Parathyroid adenoma (tissue), 2 donors: Measurements from ENCODE around the gene STT3A.

Experiments
- H2AFZ ChIP-seq: fragments of 300-600 bp; sonication (generic); one replicate; pipeline ENCODE4 v1.7.0; 2017; ENCODE audit warnings: antibody characterized with exemption, mild to moderate bottlenecking
- H3K27ac ChIP-seq: fragments of 300-600 bp; sonication (generic); one replicate; pipeline ENCODE4 v1.7.0; 2017
- H3K27me3 ChIP-seq: fragments of 300-600 bp; sonication (generic); one replicate; pipeline ENCODE4 v1.7.0; 2017; ENCODE audit warnings: low read length; ENCODE audit not compliant: control insufficient read depth, insufficient read depth
- H3K36me3 ChIP-seq: fragments of 300-600 bp; sonication (generic); one replicate; pipeline ENCODE4 v1.7.0; 2017; ENCODE audit warnings: low read length; ENCODE audit not compliant: control insufficient read depth, insufficient read depth
- H3K4me1 ChIP-seq: fragments of 300-600 bp; sonication (generic); one replicate; pipeline ENCODE4 v1.7.0; 2017; ENCODE audit warnings: control low read depth
- H3K4me2 ChIP-seq: fragments of 300-600 bp; sonication (generic); one replicate; pipeline ENCODE4 v1.7.0; 2017; ENCODE audit warnings: low read length
- H3K4me3 ChIP-seq: fragments of 300-600 bp; sonication (generic); one replicate; pipeline ENCODE4 v1.7.0; 2017; ENCODE audit warnings: low read depth, low read length
- H3K79me2 ChIP-seq: fragments of 300-600 bp; sonication (generic); one replicate; pipeline ENCODE4 v1.7.0; 2017; ENCODE audit warnings: control low read depth
- H3K9ac ChIP-seq: fragments of 300-600 bp; sonication (generic); one replicate; pipeline ENCODE4 v1.7.0; 2017; ENCODE audit warnings: mild to moderate bottlenecking
- H3K9me3 ChIP-seq: fragments of 300-600 bp; sonication (generic); one replicate; pipeline ENCODE4 v1.7.0; 2017; ENCODE audit warnings: low read length; ENCODE audit not compliant: control insufficient read depth
- TF ChIP-seq, protein P1 (sequence below): fragments of 300-600 bp; sonication (generic); IDR thresholded peaks from one replicate; pipeline ENCODE4 v1.7.0; 2017; ENCODE audit warnings: antibody characterized with exemption, mild to moderate bottlenecking
- donor health status: primary hyperparathyroidism.

The STT3A gene

DNA sequence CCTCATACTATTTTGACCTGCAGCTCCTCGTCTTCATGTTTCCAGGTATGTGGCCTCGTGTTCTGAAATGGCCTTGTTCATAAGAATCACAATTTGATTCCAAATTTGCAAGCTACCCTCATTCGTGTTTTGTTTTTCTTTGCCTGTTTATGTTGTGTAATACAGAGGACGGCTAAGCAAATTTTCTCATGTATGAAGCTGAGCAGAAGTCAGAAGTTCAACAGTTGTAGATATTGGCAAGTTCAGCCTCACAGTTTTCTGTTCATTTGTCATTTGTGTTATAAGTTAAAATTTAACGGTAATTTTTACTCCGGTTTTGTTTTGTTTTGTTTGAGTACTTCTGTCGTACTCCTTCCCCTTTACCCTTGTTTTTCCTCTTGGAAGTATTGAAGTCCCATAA lies 16.9 kb downstream of the STT3A start:
- TF ChIP-seq, protein P1, sequence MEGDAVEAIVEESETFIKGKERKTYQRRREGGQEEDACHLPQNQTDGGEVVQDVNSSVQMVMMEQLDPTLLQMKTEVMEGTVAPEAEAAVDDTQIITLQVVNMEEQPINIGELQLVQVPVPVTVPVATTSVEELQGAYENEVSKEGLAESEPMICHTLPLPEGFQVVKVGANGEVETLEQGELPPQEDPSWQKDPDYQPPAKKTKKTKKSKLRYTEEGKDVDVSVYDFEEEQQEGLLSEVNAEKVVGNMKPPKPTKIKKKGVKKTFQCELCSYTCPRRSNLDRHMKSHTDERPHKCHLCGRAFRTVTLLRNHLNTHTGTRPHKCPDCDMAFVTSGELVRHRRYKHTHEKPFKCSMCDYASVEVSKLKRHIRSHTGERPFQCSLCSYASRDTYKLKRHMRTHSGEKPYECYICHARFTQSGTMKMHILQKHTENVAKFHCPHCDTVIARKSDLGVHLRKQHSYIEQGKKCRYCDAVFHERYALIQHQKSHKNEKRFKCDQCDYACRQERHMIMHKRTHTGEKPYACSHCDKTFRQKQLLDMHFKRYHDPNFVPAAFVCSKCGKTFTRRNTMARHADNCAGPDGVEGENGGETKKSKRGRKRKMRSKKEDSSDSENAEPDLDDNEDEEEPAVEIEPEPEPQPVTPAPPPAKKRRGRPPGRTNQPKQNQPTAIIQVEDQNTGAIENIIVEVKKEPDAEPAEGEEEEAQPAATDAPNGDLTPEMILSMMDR: no peak
- Histone ChIP-seq H3K36me3 (no peaks in the 10 kb centered on the region), H3K4me2 (no peak overlapping the region), H3K4me3 (no peak overlapping the region), H3K9me3 (no peaks in the 10 kb centered on the region), H2AFZ (no peak overlapping the region), H3K27ac (peak overlapping the region; percentile 36), H3K27me3 (no peaks in the 10 kb centered on the region), H3K4me1 (no peaks in the 10 kb centered on the region), H3K79me2 (peaks cover 3% of the 10 kb centered on the region), H3K9ac (no peak overlapping the region)

DNA sequence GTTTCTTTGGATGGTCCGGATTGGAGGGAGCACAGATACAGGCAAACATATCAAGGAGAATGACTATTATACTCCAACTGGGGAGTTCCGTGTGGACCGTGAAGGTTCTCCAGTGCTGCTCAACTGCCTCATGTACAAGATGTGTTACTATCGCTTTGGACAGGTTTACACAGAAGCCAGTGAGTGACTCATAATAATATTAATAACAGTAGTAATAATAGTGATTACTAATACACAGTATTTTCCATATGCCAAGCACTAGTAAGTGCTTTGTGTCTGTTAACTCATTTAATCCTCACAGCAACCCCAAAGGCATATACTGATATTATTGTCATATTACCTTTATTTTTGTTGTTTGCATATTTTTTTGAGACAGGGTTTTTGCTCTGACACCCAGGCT lies 25.7 kb downstream of the STT3A start:
- no peaks in the 10 kb centered on the region for H3K79me2 ChIP-seq
- no peak overlapping the region for H2AFZ ChIP-seq
- no peak overlapping the region for H3K4me2 ChIP-seq
- no peak overlapping the region for H3K4me3 ChIP-seq
- H3K36me3 ChIP-seq: no peaks in the 10 kb centered on the region
- no peak overlapping the region for H3K27ac ChIP-seq
- H3K9ac ChIP-seq: no peak overlapping the region
- TF ChIP-seq, protein P1: no peak
- H3K4me1 ChIP-seq: no peaks in the 10 kb centered on the region
- no peaks in the 10 kb centered on the region for H3K27me3 ChIP-seq
- no peaks in the 10 kb centered on the region for H3K9me3 ChIP-seq

DNA sequence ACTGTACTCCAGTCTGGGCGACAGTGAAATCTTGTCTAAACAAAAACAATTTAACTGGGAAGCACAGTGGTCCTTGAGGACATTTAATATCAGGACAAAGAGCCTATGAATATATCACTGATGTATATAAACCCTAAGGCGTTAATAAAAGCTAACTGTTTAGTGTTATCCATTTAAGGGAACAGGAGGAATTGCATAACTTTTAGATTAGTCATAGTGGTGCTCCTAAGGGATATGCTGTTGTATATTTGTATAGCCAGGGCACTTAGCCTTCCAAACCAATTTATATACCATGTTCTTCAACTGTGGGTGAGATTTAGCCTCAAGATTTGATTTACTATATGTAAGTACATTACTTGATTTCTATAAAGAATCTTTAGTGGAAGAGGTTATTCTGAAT lies 29.3 kb downstream of the STT3A start:
- no peak overlapping the region for H3K4me2 ChIP-seq
- no peaks in the 10 kb centered on the region for H3K27me3 ChIP-seq
- no peak overlapping the region for H3K9ac ChIP-seq
- H3K27ac ChIP-seq: no peak overlapping the region
- no peak overlapping the region for H2AFZ ChIP-seq
- H3K4me1 ChIP-seq: peaks cover 4% of the 10 kb centered on the region
- no peaks in the 10 kb centered on the region for H3K9me3 ChIP-seq
- no peaks in the 10 kb centered on the region for H3K79me2 ChIP-seq
- H3K4me3 ChIP-seq: no peak overlapping the region
- TF ChIP-seq, protein P1: no peak
- H3K36me3 ChIP-seq: no peaks in the 10 kb centered on the region

DNA sequence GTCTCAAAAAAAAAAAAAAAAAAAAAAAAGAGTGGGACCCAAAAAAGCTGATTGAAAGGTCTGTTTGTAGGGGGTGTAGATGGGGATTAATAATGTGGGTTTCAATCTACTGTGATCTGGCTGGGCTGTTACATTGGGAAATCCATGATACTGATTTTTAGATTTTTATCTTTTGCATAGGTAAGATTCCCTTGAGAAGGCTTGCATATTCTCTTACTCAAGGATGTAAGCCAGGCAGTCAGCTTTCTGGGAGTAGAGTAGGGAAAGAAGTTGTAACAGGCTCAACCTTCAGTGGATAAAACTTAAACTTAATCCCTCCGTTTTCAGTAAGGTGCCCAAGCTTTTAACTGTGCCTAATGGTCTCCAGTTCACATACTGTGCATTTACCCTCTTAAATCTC lies 30.4 kb downstream of the STT3A start:
- Histone ChIP-seq H3K27me3 (no peaks in the 10 kb centered on the region), H3K79me2 (no peaks in the 10 kb centered on the region), H3K27ac (no peak overlapping the region), H3K9ac (no peak overlapping the region), H3K4me1 (peaks cover 4% of the 10 kb centered on the region), H3K36me3 (no peaks in the 10 kb centered on the region), H2AFZ (no peak overlapping the region), H3K4me2 (no peak overlapping the region), H3K9me3 (no peaks in the 10 kb centered on the region), H3K4me3 (no peak overlapping the region)
- TF ChIP-seq, protein P1: no peak

DNA sequence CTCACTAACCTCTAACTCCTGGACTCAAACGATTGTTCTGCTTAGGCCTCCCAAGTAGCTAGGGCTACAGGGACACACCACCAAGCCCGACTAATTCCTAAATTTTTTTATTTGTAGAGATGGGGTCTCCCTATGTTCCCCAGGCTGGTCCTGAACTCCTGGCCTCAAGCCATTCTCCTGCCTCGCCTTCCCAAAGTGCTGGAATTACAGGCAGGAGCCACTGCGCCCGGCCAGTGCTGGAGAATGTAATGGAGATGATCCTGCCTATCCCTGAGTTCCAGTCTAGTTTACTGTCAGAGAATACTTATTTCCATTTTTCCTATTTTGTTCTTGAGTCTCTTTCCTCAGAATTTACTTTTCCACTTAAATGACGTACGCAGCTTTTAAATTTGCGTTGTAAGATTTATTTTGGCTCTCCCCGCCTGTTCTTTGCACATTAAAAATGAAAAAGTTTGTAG lies 32.1 kb downstream of the STT3A start, which contains the start of gene CHEK1:
CHEK1 (plus strand) TSS at position 408 of the 458 bp plus-strand sequence. CDS start 1,606 bp downstream, outside the sequence.
- TF ChIP-seq, protein P1: no peak
- H2AFZ ChIP-seq: peak within 1 kb of the TSS; percentile 85
- no peaks in the 10 kb centered on the region for H3K36me3 ChIP-seq

More for the DNA sequence above, 32.1 kb downstream of the STT3A start, which contains the start of gene CHEK1:
- H3K9me3 ChIP-seq: no peaks in the 10 kb centered on the region
- H3K79me2 ChIP-seq: no peaks in the 10 kb centered on the region
- H3K4me2 ChIP-seq: peak within 1 kb of the TSS; percentile 69
- peak within 1 kb of the TSS; percentile 87 for H3K27ac ChIP-seq
- peaks cover 4% of the 10 kb centered on the region for H3K4me1 ChIP-seq
- peak within 1 kb of the TSS; percentile 72 for H3K4me3 ChIP-seq
- peak within 1 kb of the TSS; percentile 8 for H3K9ac ChIP-seq
- no peaks in the 10 kb centered on the region for H3K27me3 ChIP-seq
